H7 (cell line): Measurements from ENCODE around the gene ZNF93. TPM values are rescaled to one million over a fixed set of nuclear protein-coding genes. Genes with fewer than 3 reads are reported as not detected.
A peak's percentile ranks its signal among the peaks of the same experiment; 100 is the strongest.
"Not testable (repeated sequence)": the region's sequence is repeated elsewhere in the genome, so short reads cannot be mapped to it uniquely, and the experiment has no call there.

Experiments
- DNase-seq: peaks from one replicate; pipeline ENCODE4 v3.0.0; 2012
- H3K27me3 ChIP-seq: 2 replicates; pipeline ENCODE4 v1.6.0; 2011; ENCODE audit warnings: mild to moderate bottlenecking, low read length; ENCODE audit not compliant: control insufficient read depth, insufficient read depth
- H3K36me3 ChIP-seq: replicated peaks from 2 replicates; pipeline ENCODE4 v1.5.1; 2011; ENCODE audit warnings: low read length; ENCODE audit not compliant: control insufficient read depth, insufficient read depth
- H3K4me3 ChIP-seq: 2 replicates; pipeline ENCODE4 v1.5.1; 2011; ENCODE audit warnings: low read depth, mild to moderate bottlenecking, control low read depth, low read length, moderate library complexity; ENCODE audit not compliant: insufficient read depth
- total RNA-seq: library from RNA; depleted of rRNA; stranded (reverse); fragments of >200 nt; shearing (Covaris generic); gene quantifications from 2 replicates; pipeline ENCODE4 v1.2.3, GENCODE V29; 2014; rRNA removed

Gene ZNF93
- total RNA-seq: not detected in 2 replicates

DNA sequence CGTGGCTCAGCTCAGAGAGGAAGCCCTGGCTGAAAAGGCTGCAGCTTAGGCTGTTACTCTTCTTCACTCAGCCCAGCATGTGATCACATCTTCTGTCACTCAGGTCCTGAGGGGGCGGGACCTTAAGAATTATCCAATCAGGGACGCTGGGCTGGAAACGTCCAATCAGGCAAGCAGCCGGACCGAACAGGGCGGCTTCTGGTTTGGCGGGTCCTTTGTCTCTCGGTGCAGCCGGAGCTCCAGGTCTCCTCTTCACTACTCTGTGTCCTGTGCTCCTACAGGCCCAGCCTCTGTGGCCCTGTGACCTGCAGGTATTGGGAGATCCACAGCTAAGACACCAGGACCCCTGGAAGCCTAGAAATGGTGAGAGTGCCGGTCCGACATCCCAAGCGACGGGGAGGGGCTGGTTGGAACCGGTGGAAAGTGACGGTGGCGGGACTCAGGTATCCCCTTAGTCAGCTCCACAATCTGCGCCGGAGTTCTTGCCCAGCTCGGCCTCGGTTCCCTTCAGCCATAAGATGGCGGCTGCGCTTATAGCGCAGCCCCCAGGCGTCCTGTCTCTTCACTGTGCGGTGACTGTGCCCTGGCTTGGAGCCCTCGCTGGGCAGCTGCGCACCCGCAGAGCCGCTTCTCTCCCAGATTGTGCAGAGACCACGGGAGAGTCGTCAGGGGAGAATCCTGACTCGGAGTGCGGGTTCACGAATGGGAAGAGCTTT is at the start of gene ZNF93:
TSS of gene ZNF93 (plus strand) at position 218 of the 716 bp plus-strand sequence. CDS start at position 361, 143 bp downstream.
- Histone ChIP-seq H3K27me3 (no peaks in the 10 kb centered on the region), H3K36me3 (peaks cover 3% of the 10 kb centered on the region), H3K4me3 (peak within 1 kb of the TSS; percentile 76; the same call in 1 of the 2 replicates)
- peak; percentile 88 for DNase-seq

DNA sequence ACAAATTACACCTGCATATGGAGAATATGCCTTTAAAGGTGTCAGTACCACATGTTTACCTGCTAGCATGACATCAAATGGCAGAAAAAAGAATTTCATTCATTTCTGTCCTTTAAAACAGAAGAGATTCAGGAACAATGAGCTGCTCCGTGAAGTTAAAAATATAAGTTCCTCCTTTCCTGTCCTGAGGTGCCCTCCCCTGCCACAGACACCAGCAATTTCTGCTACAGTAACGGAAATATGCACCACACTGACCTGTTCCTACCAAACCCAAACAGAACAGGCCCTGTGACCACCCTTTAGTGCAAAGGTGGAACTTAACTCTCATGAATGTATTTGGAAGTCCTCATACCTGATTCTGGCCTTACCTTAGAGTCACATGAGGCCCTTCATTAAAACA is 49.0 kb upstream of the ZNF93 start:
- H3K4me3 ChIP-seq, DNase-seq, H3K27me3 ChIP-seq, H3K36me3 ChIP-seq: not testable (repeated sequence)

DNA sequence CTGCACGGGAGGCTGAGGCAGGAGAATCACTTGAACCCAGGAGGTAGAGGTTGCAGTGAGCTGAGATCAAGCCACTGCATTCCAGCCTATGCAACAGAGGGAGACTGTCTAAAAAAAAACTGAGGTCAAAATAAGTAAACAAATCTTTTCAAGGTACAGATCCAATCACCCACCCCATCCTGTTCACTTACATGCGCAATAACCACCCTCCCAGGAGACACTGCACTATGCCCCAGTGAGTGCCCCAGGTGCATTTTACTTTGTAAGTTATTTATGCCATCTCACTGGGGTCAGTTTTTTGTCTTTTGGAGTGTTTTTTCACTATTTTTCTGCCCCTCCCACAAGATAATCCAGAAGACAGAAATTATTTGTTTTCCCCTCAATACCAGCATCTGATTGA is 42.0 kb upstream of the ZNF93 start:
- Histone ChIP-seq H3K27me3 (no peaks in the 10 kb centered on the region), H3K4me3 (no peak overlapping the region), H3K36me3 (no peaks in the 10 kb centered on the region; the same call in 1 of the 2 replicates)
- no peak for DNase-seq

DNA sequence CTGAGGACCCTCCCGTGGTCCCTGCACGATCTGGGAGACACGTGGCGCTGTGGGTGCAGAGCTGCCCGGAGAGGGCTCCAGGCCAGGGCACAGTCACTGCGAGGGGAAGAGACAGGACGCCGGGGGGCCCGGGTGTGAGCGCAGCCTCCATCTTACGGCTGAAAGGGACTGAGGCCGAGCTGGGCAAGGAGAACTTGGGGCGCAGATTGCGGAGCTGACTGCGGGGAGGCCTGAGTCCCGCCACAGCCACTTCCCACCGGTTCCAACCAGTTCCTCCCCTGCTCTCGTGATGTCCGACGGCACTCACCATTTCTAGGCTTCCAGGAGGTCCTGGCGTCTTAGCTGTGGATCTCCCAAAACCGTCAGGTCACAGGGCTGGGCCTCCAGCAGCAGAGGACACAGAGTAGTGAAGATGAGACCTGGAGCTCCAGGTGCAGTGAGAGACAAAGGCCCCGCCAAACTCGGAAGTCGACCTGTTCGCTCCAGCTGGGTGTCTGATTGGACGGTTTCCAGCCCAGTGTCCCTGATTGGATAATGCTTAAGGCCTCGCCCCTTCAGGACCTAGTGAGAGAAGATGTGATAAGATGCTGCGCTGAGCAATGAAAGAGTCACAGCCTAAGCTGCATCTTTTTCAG is 39.9 kb upstream of the ZNF93 start:
- peak; percentile 92 for DNase-seq
- Histone ChIP-seq H3K36me3 (no peaks in the 10 kb centered on the region; the same call in 1 of the 2 replicates), H3K27me3 (no peaks in the 10 kb centered on the region), H3K4me3 (peak overlapping the region; percentile 46; the same call in 1 of the 2 replicates)

DNA sequence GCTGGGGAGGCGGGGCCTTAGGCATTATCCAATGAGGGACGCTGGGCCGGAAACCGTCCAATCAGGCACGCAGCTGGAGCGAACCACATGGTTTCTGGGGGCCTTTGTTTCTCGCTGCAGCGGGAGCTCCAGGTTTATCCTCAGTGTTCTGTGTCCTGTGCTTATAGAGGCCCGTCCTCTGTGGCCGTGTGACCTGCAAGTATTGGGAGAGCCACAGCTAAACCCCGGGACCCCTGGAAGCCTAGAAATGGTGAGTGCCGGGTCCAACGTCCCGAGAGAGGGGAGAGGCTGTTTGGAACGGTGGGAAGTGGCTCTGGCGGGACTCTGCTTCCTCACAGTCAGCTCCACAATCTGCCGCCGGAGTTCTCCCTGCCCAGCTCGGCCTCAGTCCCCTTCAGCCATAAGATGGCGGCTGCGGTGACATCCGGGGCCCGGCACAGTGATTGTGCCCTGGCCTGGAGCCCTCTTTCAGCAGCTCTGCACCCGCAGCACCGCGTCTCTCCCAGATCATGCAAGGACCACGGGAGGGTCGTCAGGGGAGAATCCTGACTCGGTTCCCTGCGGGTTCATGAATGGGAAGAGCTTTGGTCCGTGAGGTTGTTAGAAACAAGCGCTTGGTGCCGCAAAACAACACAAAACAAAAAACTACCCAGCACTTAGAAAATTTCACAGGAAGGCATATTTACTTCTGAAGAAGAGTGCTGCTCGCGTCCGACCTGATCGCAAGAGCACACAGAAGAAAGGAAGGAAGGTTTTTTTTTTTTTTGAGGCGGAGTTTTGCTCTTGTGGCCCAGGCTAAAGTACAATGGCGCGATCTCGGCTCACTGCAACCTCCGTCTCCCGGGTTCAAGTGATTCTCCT is 34.8 kb upstream of the ZNF93 start, which contains the start of gene ZNF253:
TSS of gene ZNF253 (plus strand) at position 133 of the 861 bp plus-strand sequence. CDS start at position 248, 115 bp downstream.
- DNase-seq: peak; percentile 90
- Histone ChIP-seq H3K4me3 (peak within 1 kb of the TSS; percentile 56; the same call in 1 of the 2 replicates), H3K27me3 (no peaks in the 10 kb centered on the region)

DNA sequence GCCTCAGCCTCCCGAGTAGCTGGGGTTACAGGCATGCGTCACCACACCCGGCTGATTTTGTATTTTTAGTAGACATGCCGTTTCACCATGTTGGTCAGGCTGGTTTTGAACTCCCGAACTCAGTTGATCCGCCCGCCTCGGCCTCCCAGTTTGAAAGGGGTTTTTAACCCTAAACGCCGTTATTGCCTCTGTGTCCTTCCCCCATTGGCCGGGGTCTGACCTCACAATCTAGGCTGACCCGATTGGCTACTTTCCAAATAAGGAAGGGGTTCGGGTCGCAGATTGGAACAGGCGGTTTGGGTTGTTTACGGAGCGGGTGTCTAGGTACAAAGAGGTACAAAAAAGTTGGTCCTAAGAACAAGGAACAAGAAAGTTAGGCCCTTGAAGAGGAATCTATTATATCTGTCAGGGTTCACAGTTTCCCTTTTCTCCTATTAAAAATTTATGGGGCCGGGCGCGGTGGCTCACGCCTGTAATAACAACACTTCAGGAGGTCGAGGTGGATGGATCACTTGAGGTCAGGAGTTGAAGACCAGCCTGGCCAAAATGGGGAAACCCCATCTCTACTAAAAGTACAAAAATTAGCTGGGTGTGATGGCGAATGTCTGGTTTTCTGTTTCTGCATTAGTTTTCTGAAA is 34.0 kb upstream of the ZNF93 start:
- Histone ChIP-seq H3K36me3 (no peaks in the 10 kb centered on the region), H3K4me3 (peak overlapping the region; percentile 56; the same call in 1 of the 2 replicates), H3K27me3 (no peaks in the 10 kb centered on the region)
- peak; percentile 84 for DNase-seq

More for the DNA sequence above, 34.8 kb upstream of the ZNF93 start, which contains the start of gene ZNF253:
- no peaks in the 10 kb centered on the region for H3K36me3 ChIP-seq

DNA sequence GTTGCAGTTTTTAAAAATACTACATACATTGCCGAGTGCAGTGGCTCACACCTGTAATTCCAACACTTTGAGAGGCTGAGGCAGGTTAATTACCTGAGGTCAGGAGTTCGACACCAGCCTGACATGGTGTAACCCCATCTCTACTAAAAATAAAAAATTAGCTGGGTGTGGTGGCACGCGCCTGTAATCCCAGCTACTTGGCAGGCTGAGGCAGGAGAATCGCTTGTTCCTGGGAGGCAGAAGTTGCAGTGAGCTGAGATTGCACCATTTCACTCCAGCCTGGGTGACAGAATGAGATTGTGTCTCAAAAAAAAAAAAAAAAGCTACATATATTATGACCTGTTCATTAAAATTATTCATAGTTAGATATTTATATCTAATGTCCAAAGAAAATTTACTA is 30.7 kb upstream of the ZNF93 start:
- not testable (repeated sequence) for H3K4me3 ChIP-seq, DNase-seq, H3K36me3 ChIP-seq, H3K27me3 ChIP-seq

DNA sequence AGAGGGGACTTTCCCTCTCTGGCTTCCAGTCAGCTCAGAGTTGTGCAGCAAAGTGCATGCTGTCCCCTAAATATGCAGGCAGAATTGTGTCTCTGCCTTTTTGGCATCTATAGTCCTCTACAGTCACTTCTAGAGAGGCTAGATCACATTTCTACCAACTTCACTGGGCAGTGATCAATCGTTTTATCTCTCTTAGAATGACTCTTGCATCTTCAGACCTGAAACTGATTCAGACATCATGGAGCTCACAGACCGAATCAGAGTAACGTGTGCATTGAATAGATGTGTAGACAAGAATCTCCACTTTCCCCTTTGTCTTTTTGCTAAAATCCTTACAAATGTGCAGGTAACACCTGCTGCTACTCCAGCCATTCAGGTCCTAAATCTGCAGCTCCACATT is 28.8 kb upstream of the ZNF93 start:
- no peak overlapping the region for H3K4me3 ChIP-seq
- no peak for DNase-seq
- H3K27me3 ChIP-seq: no peaks in the 10 kb centered on the region
- no peaks in the 10 kb centered on the region; the same call in 1 of the 2 replicates for H3K36me3 ChIP-seq

DNA sequence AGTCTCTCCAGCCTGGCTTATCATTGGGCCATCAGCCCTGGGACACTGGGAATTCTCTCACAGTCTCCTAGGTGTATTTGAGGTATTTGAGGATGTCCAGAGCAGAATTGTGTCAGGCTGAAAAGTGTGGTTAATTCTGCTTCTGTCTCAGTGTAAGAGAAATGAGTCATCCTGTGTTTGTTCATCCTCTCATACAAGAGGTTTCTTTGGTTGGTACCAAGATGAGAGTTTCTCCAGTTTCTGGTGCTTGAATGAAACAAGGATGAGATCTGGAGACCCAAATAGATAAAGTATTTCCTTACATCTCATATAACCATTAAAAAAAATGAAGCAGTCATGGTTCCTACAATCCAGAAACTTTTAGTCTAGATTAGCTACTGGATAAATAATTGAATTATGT is 27.4 kb upstream of the ZNF93 start:
- DNase-seq: no peak
- Histone ChIP-seq H3K27me3 (no peaks in the 10 kb centered on the region), H3K4me3 (no peak overlapping the region), H3K36me3 (no peaks in the 10 kb centered on the region; the same call in 1 of the 2 replicates)

DNA sequence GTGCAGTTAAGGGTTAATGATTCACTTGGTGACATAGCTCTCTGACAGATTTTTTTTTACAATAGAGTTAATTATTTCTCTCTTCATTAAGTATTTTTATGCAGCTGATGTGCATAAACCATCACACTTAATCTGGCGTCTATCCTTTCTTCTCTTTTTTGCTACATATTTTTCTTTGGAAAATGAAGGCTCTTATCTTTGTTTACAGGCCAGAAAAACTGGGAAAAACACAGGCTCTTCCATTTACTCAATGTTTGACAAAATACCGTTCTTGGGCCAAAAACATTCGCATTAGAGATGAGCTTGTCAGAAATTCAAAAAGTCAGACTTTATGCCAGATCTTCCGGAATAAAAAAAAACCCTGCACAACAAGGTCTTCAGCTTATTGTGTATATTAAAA is 23.0 kb upstream of the ZNF93 start:
- H3K27me3 ChIP-seq: no peaks in the 10 kb centered on the region
- DNase-seq: no peak
- peaks cover 5% of the 10 kb centered on the region for H3K36me3 ChIP-seq
- no peak overlapping the region for H3K4me3 ChIP-seq

DNA sequence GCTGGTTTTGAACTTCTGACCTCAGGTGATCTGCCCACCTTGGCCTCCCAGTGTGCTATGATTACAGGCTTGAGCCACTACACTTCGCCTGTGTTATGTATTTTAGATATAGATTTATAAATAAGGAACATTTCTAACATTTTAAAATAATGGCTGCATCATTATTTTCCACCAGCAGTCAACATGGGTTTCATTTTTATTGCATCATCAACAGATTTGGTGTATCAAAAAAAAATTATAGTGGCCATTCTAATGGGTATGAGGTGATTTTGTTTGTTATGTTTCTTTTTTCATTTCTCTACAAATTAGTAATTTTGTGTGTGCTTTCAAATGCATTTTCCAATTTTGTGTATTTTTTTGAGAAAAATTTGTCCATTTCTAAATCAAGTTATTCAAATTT is 16.2 kb upstream of the ZNF93 start:
- Histone ChIP-seq H3K36me3 (peaks cover 5% of the 10 kb centered on the region), H3K4me3 (no peak overlapping the region), H3K27me3 (no peaks in the 10 kb centered on the region)
- no peak for DNase-seq

DNA sequence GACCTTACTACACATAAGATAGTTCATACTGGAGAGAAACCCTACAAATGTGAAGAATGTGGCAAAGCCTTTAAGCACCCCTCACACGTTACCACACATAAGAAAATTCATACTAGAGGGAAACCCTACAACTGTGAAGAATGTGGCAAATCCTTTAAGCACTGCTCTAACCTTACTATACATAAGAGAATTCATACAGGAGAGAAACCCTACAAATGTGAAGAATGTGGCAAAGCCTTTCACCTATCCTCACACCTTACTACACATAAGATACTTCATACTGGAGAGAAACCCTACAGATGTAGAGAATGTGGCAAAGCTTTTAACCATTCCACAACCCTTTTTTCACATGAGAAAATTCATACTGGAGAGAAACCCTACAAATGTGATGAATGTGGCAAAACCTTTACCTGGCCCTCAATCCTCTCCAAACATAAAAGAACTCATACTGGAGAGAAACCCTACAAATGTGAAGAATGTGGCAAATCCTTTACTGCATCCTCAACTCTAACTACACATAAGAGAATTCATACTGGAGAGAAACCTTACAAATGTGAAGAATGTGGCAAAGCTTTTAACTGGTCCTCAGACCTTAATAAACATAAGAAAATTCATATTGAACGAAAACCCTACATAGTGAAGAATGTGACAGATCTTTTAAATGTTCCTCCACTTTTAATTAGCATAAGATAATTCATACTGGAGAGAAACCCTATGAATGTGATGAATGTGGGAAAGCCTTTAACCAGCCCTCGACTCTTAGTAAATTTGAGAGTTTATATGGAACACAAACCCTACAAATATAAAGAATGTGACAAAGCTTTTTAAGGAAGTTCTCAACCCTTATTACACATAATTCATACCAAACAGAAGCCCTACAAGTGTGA is 8.4 kb upstream of the ZNF93 start:
- DNase-seq, H3K4me3 ChIP-seq, H3K27me3 ChIP-seq, H3K36me3 ChIP-seq: not testable (repeated sequence)

DNA sequence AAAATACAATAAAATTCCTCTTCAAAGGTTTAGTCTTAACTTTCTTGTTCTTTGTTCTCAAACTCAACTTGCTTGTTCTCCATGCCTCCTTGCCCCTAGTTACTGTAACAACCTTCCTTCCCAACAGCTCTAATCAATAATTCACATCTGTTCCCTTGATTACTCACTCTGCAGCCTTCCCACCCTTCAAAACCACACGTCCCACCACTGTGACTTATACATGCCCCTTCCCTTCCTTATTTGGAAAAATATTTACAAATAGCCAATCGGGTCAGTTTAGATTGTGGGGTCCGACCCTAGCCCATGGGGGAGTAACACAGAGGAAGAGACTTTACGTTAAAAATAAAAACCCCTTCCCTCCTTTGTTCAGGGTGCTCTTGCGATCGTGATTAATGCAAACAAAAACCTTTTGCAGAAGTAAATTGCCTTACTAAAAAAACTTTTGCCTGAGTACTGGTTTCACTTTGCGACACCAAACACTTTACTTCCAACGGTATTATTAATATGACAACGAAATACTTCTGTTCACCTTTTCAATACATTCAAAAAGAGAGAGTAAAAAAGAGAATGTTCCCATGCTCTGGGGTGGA is 512 bp upstream of the ZNF93 start:
- peak; percentile 5 for DNase-seq
- Histone ChIP-seq H3K36me3 (peaks cover 3% of the 10 kb centered on the region), H3K27me3 (no peaks in the 10 kb centered on the region), H3K4me3 (peak overlapping the region; percentile 76; the same call in 1 of the 2 replicates)
